Measurements from ENCODE around the gene LDLRAD4.

LDLRAD4 gene

GRCh38 chr18:13617826-13618515 is 399.4 kb downstream of the LDLRAD4 start:
- no peak for TF ChIP-seq FOXM1 (IDR thresholded peaks at IDR 0.05; ENCODE audit: borderline replicate concordance, low read depth)
- no peak for TF ChIP-seq ZBTB7A (IDR thresholded peaks at IDR 0.05; ENCODE audit: low read depth)
- TF ChIP-seq MAX (IDR thresholded peaks at IDR 0.05): no peak
- no peak for TF ChIP-seq REST (IDR thresholded peaks at IDR 0.05; ENCODE audit: low read depth)

- TF ChIP-seq EGR1 (IDR thresholded peaks at IDR 0.05): no peak
- no peak for TF ChIP-seq TEAD4 (IDR thresholded peaks at IDR 0.05)
- TF ChIP-seq ZBTB7A (IDR thresholded peaks at IDR 0.05; ENCODE audit: low read depth): no peak
- no peak for TF ChIP-seq REST (IDR thresholded peaks at IDR 0.05; ENCODE audit: low read depth)
- TF ChIP-seq USF1 (IDR thresholded peaks at IDR 0.05): no peak
- TF ChIP-seq FOXM1 (IDR thresholded peaks at IDR 0.05; ENCODE audit: borderline replicate concordance, low read depth): no peak
- TF ChIP-seq MAX (IDR thresholded peaks at IDR 0.05): no peak
- TF ChIP-seq RAD21 (IDR thresholded peaks at IDR 0.05; ENCODE audit: low read depth): no peak
- no peak for TF ChIP-seq NFIC (IDR thresholded peaks at IDR 0.05)
- TF ChIP-seq EP300 (IDR thresholded peaks at IDR 0.05; ENCODE audit: borderline replicate concordance): no peak
- TF ChIP-seq TCF12 (IDR thresholded peaks at IDR 0.05; ENCODE audit: low read depth): no peak
- TF ChIP-seq CEBPB (IDR thresholded peaks at IDR 0.05): no peak
- TF ChIP-seq YY1 (IDR thresholded peaks at IDR 0.05; ENCODE audit: low read depth): no peak
- TF ChIP-seq CREB1 (IDR thresholded peaks at IDR 0.05; ENCODE audit: low read depth): no peak
- TF ChIP-seq TAF1 (IDR thresholded peaks at IDR 0.05; ENCODE audit: low read depth): no peak
Observed at GRCh38 chr18:13618760-13619438, 400.3 kb downstream of the LDLRAD4 start.

GRCh38 chr18:13619505-13620205 is 401.1 kb downstream of the LDLRAD4 start:
- TF ChIP-seq TEAD4 (IDR thresholded peaks at IDR 0.05) (no peak), CREB1 (IDR thresholded peaks at IDR 0.05; ENCODE audit: low read depth) (no peak), TAF1 (IDR thresholded peaks at IDR 0.05; ENCODE audit: low read depth) (no peak), REST (IDR thresholded peaks at IDR 0.05; ENCODE audit: low read depth) (no peak), CEBPB (IDR thresholded peaks at IDR 0.05) (no peak)

- TF ChIP-seq YY1 (IDR thresholded peaks at IDR 0.05; ENCODE audit: low read depth): no peak
- TF ChIP-seq USF1 (IDR thresholded peaks at IDR 0.05): no peak
- no peak for TF ChIP-seq REST (IDR thresholded peaks at IDR 0.05; ENCODE audit: low read depth)
Observed at GRCh38 chr18:13620206-13620672, 401.7 kb downstream of the LDLRAD4 start.
